ENCODE measurements around the gene KIAA1671.

DNA sequence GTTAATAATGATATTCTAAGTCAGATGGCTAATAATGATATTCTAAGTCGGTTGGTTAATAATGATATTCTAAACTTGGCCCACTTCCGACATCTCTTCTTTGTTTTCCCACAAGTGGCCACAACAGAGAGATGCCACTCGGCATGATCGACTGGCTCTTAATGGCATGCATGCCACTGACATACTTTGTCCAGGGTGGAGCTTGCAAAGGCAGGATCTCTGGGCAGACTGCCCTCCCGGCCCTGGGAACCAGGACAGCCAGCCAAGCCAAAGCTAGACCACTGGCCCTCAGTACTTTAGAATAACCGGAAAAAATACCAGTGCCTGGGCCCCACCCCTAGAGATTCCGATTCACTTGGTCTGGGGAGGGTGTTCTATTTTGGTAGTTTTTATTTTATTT lies 78.1 kb downstream of the KIAA1671 start:
- TF ChIP-seq CTCF (optimal IDR thresholded peaks at IDR 0.05 in 1 of 3, IDR thresholded peaks at IDR 0.05 in 1 of 3, conservative IDR thresholded peaks at IDR 0.05 in 1 of 3; ENCODE audit: extremely low read depth in 1 of 3, insufficient read depth in 2 of 3, low read length in 3 of 3) (no peak), EZH2 (IDR thresholded peaks at IDR 0.05; ENCODE audit: low read length) (no peak)

Measured in keratinocyte (primary cell).